Body of pancreas (tissue), 4 donors: ENCODE measurements around the gene CLIP4.

Experiments used
- CTCF ChIP-seq, 7 experiments: fragments of 450-650 bp in 4 of 7; fragments of 200-600 bp in 3 of 7; sonication (generic) in 3 of 7; IDR thresholded peaks; one replicate each; pipeline ENCODE4 v1.5.1; 2016 to 2019; ENCODE audit warnings: antibody characterized with exemption in 7 of 7
- POLR2A ChIP-seq, 3 donors: fragments of 450-650 bp; IDR thresholded peaks; one replicate each; pipeline ENCODE4 v1.6.1; 2016; ENCODE audit warnings: antibody characterized with exemption in 3 of 3, mild to moderate bottlenecking in 2 of 3

DNA sequence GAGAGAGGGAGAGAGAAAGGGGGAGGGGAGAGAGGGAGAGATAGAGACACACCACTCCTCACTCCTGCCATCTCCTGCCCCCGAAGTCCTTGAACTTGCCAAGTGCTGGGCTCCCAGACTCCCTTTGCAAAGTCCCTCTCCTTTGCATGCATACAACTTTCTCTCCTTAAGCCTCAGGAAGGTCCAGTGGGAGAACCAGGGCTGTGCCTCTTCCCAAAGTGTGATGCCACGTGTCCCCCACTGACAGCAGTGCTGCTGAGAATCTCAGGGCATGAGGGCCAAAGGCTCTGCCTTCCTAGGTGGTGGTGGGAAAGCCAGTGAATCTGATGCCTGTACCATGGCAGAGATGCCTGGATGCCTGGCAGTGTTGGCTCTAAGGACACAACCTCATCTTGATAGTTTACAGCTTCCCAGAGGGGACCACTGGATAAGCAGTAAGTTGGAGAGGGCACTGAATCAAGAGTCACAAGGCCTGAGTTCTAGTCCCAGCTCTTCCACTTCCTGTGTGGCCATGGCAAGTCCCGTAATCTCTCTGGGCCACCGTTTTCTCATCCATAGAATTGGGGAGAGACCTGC, 103.4 kb downstream of the CLIP4 start:
- no peak for TF ChIP-seq CTCF (IDR thresholded peaks at IDR 0.05)
- no peak for TF ChIP-seq POLR2A (IDR thresholded peaks at IDR 0.05)
